Measurements from ENCODE around the gene KCNH4. TPM values are rescaled to one million over a fixed set of nuclear protein-coding genes. Genes with fewer than 3 reads are reported as not detected.

Gene KCNH4
- total and polyA plus RNA-seq, 2 of the 13 experiments (the other 11 are each of a cell fraction or from before 2014, with no cell fraction given): 0.01 to 0.09 TPM

GRCh38 chr17:42179911-42180410 lies 981 bp downstream of the KCNH4 start (continued):
- TF ChIP-seq HMGXB3 (CRISPR knock-in tag; IDR thresholded peaks at IDR 0.05; ENCODE audit: borderline replicate concordance) (peak; percentile 94), MXI1 (IDR thresholded peaks at IDR 0.05; ENCODE audit: borderline replicate concordance, low read depth, low read length) (peak; percentile 46; the same call in 1 of the 3 replicates), ADNP (CRISPR knock-in tag; IDR thresholded peaks at IDR 0.05) (no peak), PRPF4 (IDR thresholded peaks at IDR 0.05; ENCODE audit: low read depth, low read length, poor library complexity, severe bottlenecking) (no peak), ARNT2 (CRISPR knock-in tag; IDR thresholded peaks at IDR 0.05; ENCODE audit: low read depth) (peak; percentile 91), CENPBD1 (CRISPR knock-in tag; IDR thresholded peaks at IDR 0.05; ENCODE audit: borderline replicate concordance, low read depth) (no peak), ZNF263 (CRISPR knock-in tag; IDR thresholded peaks at IDR 0.05) (peak; percentile 82), SUZ12 (IDR thresholded peaks at IDR 0.05; ENCODE audit: low read depth, low read length) (no peak), SP2 (CRISPR knock-in tag; IDR thresholded peaks at IDR 0.05) (no peak), NFRKB (IDR thresholded peaks at IDR 0.05) (no peak), ZNF34 (CRISPR knock-in tag; IDR thresholded peaks at IDR 0.05; ENCODE audit: borderline replicate concordance) (no peak), ATF1 (CRISPR knock-in tag; IDR thresholded peaks at IDR 0.05) (no peak), ZMYM4 (CRISPR knock-in tag; IDR thresholded peaks at IDR 0.05) (peak; percentile 51), IRF9 (CRISPR knock-in tag; IDR thresholded peaks at IDR 0.05; ENCODE audit: borderline replicate concordance) (peak; percentile 84; the same call in 1 of the 2 replicates), ZNF280D (CRISPR knock-in tag; IDR thresholded peaks at IDR 0.05) (peak; percentile 82; the same call in 1 of the 2 replicates), ZNF704 (CRISPR knock-in tag; IDR thresholded peaks at IDR 0.05; ENCODE audit: borderline replicate concordance) (peak; percentile 78; the same call in 1 of the 2 replicates), ZNF883 (CRISPR knock-in tag; IDR thresholded peaks at IDR 0.05; ENCODE audit: not compliant biosample characterization) (peak; percentile 90), ZSCAN29 (CRISPR knock-in tag; conservative IDR thresholded peaks at IDR 0.05) (no peak)

Data from HepG2 (cell line).